ENCODE data around the gene SEC14L5. TPM values are rescaled to one million over a fixed set of nuclear protein-coding genes. Genes with fewer than 3 reads are reported as not detected.

The SEC14L5 gene
- total RNA-seq, 1 experiment from 2014 or later, result 0.27 TPM

GRCh38 chr16:4909825-4910224, 48.3 kb upstream of the SEC14L5 start:
- BruUV-seq (replicated peaks), result no TSS peak
- CTCF ChIA-PET, result no interaction called here
- H3K36me3 ChIP-seq (ENCODE audit: control insufficient read depth in 1 of 2, insufficient read depth in 2 of 2, low read length in 2 of 2), result no peaks in the 10 kb centered on the region

GRCh38 chr16:4910828-4911227, 47.3 kb upstream of the SEC14L5 start:
- RAD21 ChIA-PET (ENCODE audit: low non-redundant PET in 1 of 2, low total read pairs in 2 of 2, uncharacterized antibody in 2 of 2, unreplicated experiment in 2 of 2), result no interaction called here
- H3K4me3 ChIP-seq (replicated peaks in 1 of 2; ENCODE audit: low read depth in 1 of 2, low read length in 2 of 2), result no peak overlapping the region
- no peaks in the 10 kb centered on the region for H3K9me3 ChIP-seq (ENCODE audit: control insufficient read depth in 1 of 2, insufficient read depth in 1 of 2, low read depth in 1 of 2, low read length in 2 of 2)
- H3K9me2 ChIP-seq (ENCODE audit: insufficient read depth), result no peaks in the 10 kb centered on the region
- no peaks in the 10 kb centered on the region for H3K27me3 ChIP-seq (ENCODE audit: insufficient read depth, low read length)
- no peaks in the 10 kb centered on the region for H3K36me3 ChIP-seq (ENCODE audit: control insufficient read depth in 1 of 2, insufficient read depth in 2 of 2, low read length in 2 of 2)
- CTCF ChIA-PET, result no interaction called here
- no peak overlapping the region for H3K9ac ChIP-seq (ENCODE audit: low read length)
- intact Hi-C loops (cut with micrococcal nuclease), result no loop called here
- DNase-seq (ENCODE audit: low read depth, low spot score) (no peak), ATAC-seq (no peak)
- no peaks in the 10 kb centered on the region for H4K20me1 ChIP-seq (ENCODE audit: insufficient read depth)
- no peak for TF ChIP-seq FOSL1 (IDR thresholded peaks at IDR 0.05; ENCODE audit: low read depth)
- TF ChIP-seq EZH2phosphoT487 (IDR thresholded peaks at IDR 0.05; ENCODE audit: borderline replicate concordance), result no peak
- no peak for TF ChIP-seq CTCF (IDR thresholded peaks at IDR 0.05 in 2 of 3, conservative IDR thresholded peaks at IDR 0.05 in 1 of 3; ENCODE audit: borderline replicate concordance in 1 of 3, insufficient read depth in 1 of 3, low read depth in 2 of 3, low read length in 2 of 3)
- TF ChIP-seq JUND (IDR thresholded peaks at IDR 0.05), result no peak
- no peak for TF ChIP-seq ZNF274 (IDR thresholded peaks at IDR 0.05; ENCODE audit: low read depth, low read length)
- no peak for TF ChIP-seq SIN3A (IDR thresholded peaks at IDR 0.05; ENCODE audit: low read depth)
- no peak for TF ChIP-seq CEBPB (IDR thresholded peaks at IDR 0.05; ENCODE audit: low read depth)
- TF ChIP-seq ZFX (IDR thresholded peaks at IDR 0.05), result no peak
- TF ChIP-seq MAX (IDR thresholded peaks at IDR 0.05), result no peak
- TF ChIP-seq YY1 (IDR thresholded peaks at IDR 0.05; ENCODE audit: extremely low read depth, insufficient replicate concordance, low read depth, low read length), result no peak
- TF ChIP-seq SP1 (IDR thresholded peaks at IDR 0.05; ENCODE audit: low read depth), result no peak
- TF ChIP-seq RAD21 (IDR thresholded peaks at IDR 0.05; ENCODE audit: low read depth), result no peak
- TF ChIP-seq SRF (IDR thresholded peaks at IDR 0.05; ENCODE audit: low read depth), result no peak
- TF ChIP-seq EZH2 (IDR thresholded peaks at IDR 0.05), result no peak
- TF ChIP-seq ATF3 (IDR thresholded peaks at IDR 0.05), result no peak
- H3K27ac ChIP-seq (ENCODE audit: low read depth, low read length), result no peak overlapping the region
- H3K4me1 ChIP-seq (ENCODE audit: control insufficient read depth in 1 of 2, insufficient read depth in 2 of 2, low read length in 2 of 2), result peaks cover 13 to 28% of the 10 kb centered on the region in 2 experiments
- no TSS peak for BruUV-seq (replicated peaks)
- H3K4me2 ChIP-seq (ENCODE audit: low read length), result no peak overlapping the region
- POLR2A ChIA-PET, result no interaction called here
- H3K79me2 ChIP-seq (ENCODE audit: insufficient read depth, low read length), result no peaks in the 10 kb centered on the region
- H2AFZ ChIP-seq (ENCODE audit: low read depth, low read length, poor library complexity, severe bottlenecking), result no peak overlapping the region

More at GRCh38 chr16:4909825-4910224, 48.3 kb upstream of the SEC14L5 start:
- H4K20me1 ChIP-seq (ENCODE audit: insufficient read depth), result no peaks in the 10 kb centered on the region
- DNase-seq (ENCODE audit: low read depth, low spot score), result no peak
- H2AFZ ChIP-seq (ENCODE audit: low read depth, low read length, poor library complexity, severe bottlenecking), result no peak overlapping the region
- no peak overlapping the region for H3K27ac ChIP-seq (ENCODE audit: low read depth, low read length)
- H3K4me2 ChIP-seq (ENCODE audit: low read length), result no peak overlapping the region
- no peak; the same call in 1 of the 2 replicates for TF ChIP-seq RAD21 (IDR thresholded peaks at IDR 0.05; ENCODE audit: low read depth)
- no peak for TF ChIP-seq CEBPB (IDR thresholded peaks at IDR 0.05; ENCODE audit: low read depth)
- no peak for TF ChIP-seq EGR1 (IDR thresholded peaks at IDR 0.05; ENCODE audit: low read depth)
- no peak for TF ChIP-seq POLR2A (IDR thresholded peaks at IDR 0.05; ENCODE audit: borderline replicate concordance, extremely low read depth, insufficient read depth, insufficient read length)
- no peak for TF ChIP-seq MAX (IDR thresholded peaks at IDR 0.05)
- no peak for TF ChIP-seq FOSL1 (IDR thresholded peaks at IDR 0.05; ENCODE audit: low read depth)
- TF ChIP-seq EZH2phosphoT487 (IDR thresholded peaks at IDR 0.05; ENCODE audit: borderline replicate concordance), result no peak
- TF ChIP-seq JUND (IDR thresholded peaks at IDR 0.05), result no peak
- no peak for TF ChIP-seq TCF7L2 (IDR thresholded peaks at IDR 0.05; ENCODE audit: borderline replicate concordance, extremely low read depth, insufficient read depth, insufficient read length)
- no peak for TF ChIP-seq SP1 (IDR thresholded peaks at IDR 0.05; ENCODE audit: low read depth)
- TF ChIP-seq ELF1 (IDR thresholded peaks at IDR 0.05; ENCODE audit: borderline replicate concordance, low read depth), result no peak
- H3K27me3 ChIP-seq (ENCODE audit: insufficient read depth, low read length), result no peaks in the 10 kb centered on the region
- H3K79me2 ChIP-seq (ENCODE audit: insufficient read depth, low read length), result no peaks in the 10 kb centered on the region
- no peaks in the 10 kb centered on the region for H3K9me3 ChIP-seq (ENCODE audit: control insufficient read depth in 1 of 2, insufficient read depth in 1 of 2, low read depth in 1 of 2, low read length in 2 of 2)
- no peak overlapping the region for H3K9ac ChIP-seq (ENCODE audit: low read length)
- H3K9me2 ChIP-seq (ENCODE audit: insufficient read depth), result no peaks in the 10 kb centered on the region
- ChIA-PET RAD21 (ENCODE audit: low non-redundant PET in 1 of 2, low total read pairs in 2 of 2, uncharacterized antibody in 2 of 2, unreplicated experiment in 2 of 2) (no interaction called here), POLR2A (no interaction called here)
- no peak overlapping the region for H3K4me3 ChIP-seq (replicated peaks in 1 of 2; ENCODE audit: low read depth in 1 of 2, low read length in 2 of 2)
- H3K4me1 ChIP-seq (ENCODE audit: control insufficient read depth in 1 of 2, insufficient read depth in 2 of 2, low read length in 2 of 2), result peaks cover 3 to 18% of the 10 kb centered on the region in 2 experiments; a peak in 3 of 4 replicates
- intact Hi-C loops (cut with micrococcal nuclease), result no loop called here
- ATAC-seq, result no peak
